Measurements from ENCODE around the gene CBFA2T2. TPM values are rescaled to one million over a fixed set of nuclear protein-coding genes. Genes with fewer than 3 reads are reported as not detected.
"Not testable (repeated sequence)": the region's sequence is repeated elsewhere in the genome, so short reads cannot be mapped to it uniquely, and the experiment has no call there.

CBFA2T2 gene
- 10 to 100 TPM; 28.5 to 37.4 (median 30.3) TPM for total RNA-seq
- long read RNA-seq, donor 1, full-length matches to known transcripts, result 7 of 37 reads
- long read RNA-seq, donor 1, partial matches to known transcripts, result 13 of 37 reads
- long read RNA-seq, donor 1, other reads (novel, unspliced or antisense), result 17 of 37 reads
- long read RNA-seq, donor 2, partial matches to known transcripts, result 1 of 4 reads
- long read RNA-seq, donor 2, other reads (novel, unspliced or antisense), result 2 of 4 reads

GRCh38 chr20:33490023-33490933, at the start of gene CBFA2T2:
Gene CBFA2T2 (plus strand): TSS chr20:33490096. CDS start chr20:33490268, 172 bp downstream.
- intact Hi-C loops (cut with DNase I, micrococcal nuclease), result no loop called here
- peak; percentile 59 for ATAC-seq
- Histone ChIP-seq H3K4me3 (peak within 1 kb of the TSS; percentile 90), H3K4me1 (ENCODE audit: low read depth) (peaks cover 17% of the 10 kb centered on the region), H3K36me3 (ENCODE audit: low read depth) (no peaks in the 10 kb centered on the region), H3K9me3 (no peaks in the 10 kb centered on the region)
- peak; percentile 68 to 84 (median 82) for DNase-seq
- TF ChIP-seq CTCF (IDR thresholded peaks at IDR 0.05), result no peak

GRCh38 chr20:33440562-33440961, 49.3 kb upstream of the CBFA2T2 start:
- DNase-seq; ATAC-seq; H3K4me3 ChIP-seq; H3K36me3 ChIP-seq (ENCODE audit: low read depth); H3K4me1 ChIP-seq (ENCODE audit: low read depth); H3K9me3 ChIP-seq; intact Hi-C loops (cut with DNase I, micrococcal nuclease): not testable (repeated sequence)

- TF ChIP-seq CTCF (IDR thresholded peaks at IDR 0.05), result no peak
- peaks cover 5% of the 10 kb centered on the region for H3K4me1 ChIP-seq (ENCODE audit: low read depth)
- no peaks in the 10 kb centered on the region for H3K36me3 ChIP-seq (ENCODE audit: low read depth)
- no peaks in the 10 kb centered on the region for H3K9me3 ChIP-seq
- intact Hi-C loops (cut with DNase I, micrococcal nuclease), result no loop called here
- no peak overlapping the region for H3K4me3 ChIP-seq
- no peak for ATAC-seq
- no peak for DNase-seq
Measured at GRCh38 chr20:33441142-33441955, 48.5 kb upstream of the CBFA2T2 start.

- Histone ChIP-seq H3K4me1 (ENCODE audit: low read depth) (peaks cover 5% of the 10 kb centered on the region), H3K4me3 (peak overlapping the region; percentile 46), H3K36me3 (ENCODE audit: low read depth) (no peaks in the 10 kb centered on the region), H3K9me3 (no peaks in the 10 kb centered on the region)
- DNase-seq (peak in 1 of 3 donors; percentile 51), ATAC-seq (no peak)
- no peak for TF ChIP-seq CTCF (IDR thresholded peaks at IDR 0.05)
- intact Hi-C loops (cut with DNase I, micrococcal nuclease), result no loop called here
Measured at GRCh38 chr20:33442136-33443005, 47.5 kb upstream of the CBFA2T2 start.

GRCh38 chr20:33443006-33443511, 46.8 kb upstream of the CBFA2T2 start:
- peaks cover 5% of the 10 kb centered on the region for H3K4me1 ChIP-seq (ENCODE audit: low read depth)
- no peaks in the 10 kb centered on the region for H3K9me3 ChIP-seq
- no peak for TF ChIP-seq CTCF (IDR thresholded peaks at IDR 0.05)
- intact Hi-C loops (cut with DNase I, micrococcal nuclease), result no loop called here
- peak; percentile 7 for ATAC-seq
- no peaks in the 10 kb centered on the region for H3K36me3 ChIP-seq (ENCODE audit: low read depth)
- DNase-seq, result peak in 2 of 3 donors; percentile 29 to 69
- H3K4me3 ChIP-seq, result peak overlapping the region; percentile 46

Measured in mucosa of descending colon (tissue), 3 donors.